H1 (cell line): ENCODE results near the gene LDLRAD4. TPM values are rescaled to one million over a fixed set of nuclear protein-coding genes. Genes with fewer than 3 reads are reported as not detected.

Experiments used
- CTCF ChIA-PET: fragments of 300-600 bp; sonication (Branson Sonifier 250); formaldehyde crosslinking; loops from one replicate; lab custom pipeline; 2021; ENCODE audit not compliant: partially characterized antibody; lab: Charles Lee
- POLR2A ChIA-PET: fragments of 300-600 bp; sonication (Branson Sonifier 250); formaldehyde crosslinking; loops from one replicate; lab custom pipeline; 2021; ENCODE audit warnings: inconsistent platforms; ENCODE audit not compliant: partially characterized antibody; lab: Charles Lee
- DNase-seq, 2 experiments: peaks; one replicate each; pipeline versions ENCODE4 v3.0.0 to v3.0.0-alpha.2; 2010 to 2022; ENCODE audit warnings: low spot score in 2 of 2, low read depth in 1 of 2, mixed read lengths in 1 of 2
- FAIRE-seq: peaks from 2 replicates; lab custom pipeline; 2011; peaks lifted over from hg19 to GRCh38; lab: Jason Lieb, UNC
- H2AFZ ChIP-seq: 2 replicates; pipeline ENCODE4 v1.8.1; 2012; ENCODE audit warnings: low read length, inconsistent platforms
- H2AK5ac ChIP-seq: 2 replicates; pipeline ENCODE4 v1.6.1; 2013; ENCODE audit warnings: low read depth, low read length
- H2BK120ac ChIP-seq: replicated peaks from 2 replicates; pipeline ENCODE3; 2013; ENCODE audit warnings: low read depth, low read length, inconsistent platforms
- H2BK12ac ChIP-seq: 2 replicates; pipeline ENCODE4 v1.6.1; 2013; ENCODE audit warnings: low read depth, low read length
- H2BK15ac ChIP-seq: 2 replicates; pipeline ENCODE4 v1.6.1; 2013; ENCODE audit warnings: low read length
- H2BK20ac ChIP-seq: 2 replicates; pipeline ENCODE4 v1.6.1; 2013; ENCODE audit warnings: low read length
- H2BK5ac ChIP-seq: 2 replicates; pipeline ENCODE4 v1.6.1; 2013; ENCODE audit warnings: low read depth, low read length
- H3K14ac ChIP-seq: 2 replicates; pipeline ENCODE4 v1.6.1; 2013; ENCODE audit warnings: inconsistent platforms; ENCODE audit not compliant: insufficient read length
- H3K18ac ChIP-seq: 2 replicates; pipeline ENCODE4 v1.6.1; 2013; ENCODE audit warnings: low read length; ENCODE audit errors: extremely low read depth
- H3K23ac ChIP-seq: 2 replicates; pipeline ENCODE4 v1.6.1; 2013; ENCODE audit warnings: inconsistent platforms; ENCODE audit not compliant: insufficient read length
- H3K23me2 ChIP-seq: 2 replicates; pipeline ENCODE4 v1.6.1; 2013; ENCODE audit warnings: low read depth, low read length
- H3K27ac ChIP-seq: 2 replicates; pipeline ENCODE4 v1.6.1; 2011; ENCODE audit warnings: low read depth, low read length, inconsistent platforms
- H3K27me3 ChIP-seq, 4 experiments: replicated peaks in 1 of 4; 1 replicate in 1 of 4; 2 replicates in 3 of 4; pipeline versions ENCODE4 v1.6.1 to v1.8.1; 2011 to 2013; ENCODE audit warnings: low read length in 3 of 4, mild to moderate bottlenecking in 3 of 4, inconsistent platforms in 2 of 4, mixed read lengths in 2 of 4, moderate library complexity in 1 of 4; ENCODE audit not compliant: control insufficient read depth in 3 of 4, insufficient read depth in 3 of 4; ENCODE audit errors: extremely low read depth in 1 of 4
- H3K36me3 ChIP-seq, 4 experiments: 2 replicates each; pipeline versions ENCODE4 v1.6.1 to v1.8.1; 2011 to 2013; ENCODE audit warnings: mild to moderate bottlenecking in 4 of 4, low read length in 3 of 4, moderate library complexity in 2 of 4, control low read depth in 1 of 4, inconsistent platforms in 1 of 4; ENCODE audit not compliant: insufficient read depth in 4 of 4, control insufficient read depth in 2 of 4
- H3K4ac ChIP-seq: replicated peaks from 2 replicates; pipeline ENCODE3; 2013; ENCODE audit warnings: low read length, low read depth, mixed read lengths, inconsistent platforms; ENCODE audit not compliant: insufficient read length
- H3K4me1 ChIP-seq, 4 experiments: replicated peaks in 1 of 4; 1 replicate in 1 of 4; 2 replicates in 3 of 4; pipeline versions ENCODE4 v1.6.1 to v1.8.1; 2011 to 2013; ENCODE audit warnings: low read length in 3 of 4, inconsistent platforms in 2 of 4, mixed read lengths in 1 of 4; ENCODE audit not compliant: insufficient read depth in 4 of 4, control insufficient read depth in 3 of 4
- H3K4me2 ChIP-seq, 2 experiments: 2 replicates each; pipeline versions ENCODE4 v1.6.1 to v1.8.1; 2011 to 2013; ENCODE audit warnings: low read depth in 2 of 2, low read length in 2 of 2, control low read depth in 1 of 2, inconsistent platforms in 1 of 2, mild to moderate bottlenecking in 1 of 2; ENCODE audit not compliant: insufficient read depth in 1 of 2
- H3K4me3 ChIP-seq, 4 experiments: fragments of 200-600, 300-600 bp in 1 of 4; sonication (generic), shearing (Covaris generic), sonication (Bioruptor Twin) in 1 of 4; 2 replicates each; pipeline versions ENCODE4 v1.5.1 to v1.8.1; 2011 to 2016; ENCODE audit warnings: low read length in 4 of 4, low read depth in 3 of 4, control low read depth in 2 of 4, inconsistent platforms in 2 of 4, mild to moderate bottlenecking in 2 of 4, mixed read lengths in 1 of 4, moderate library complexity in 1 of 4; ENCODE audit not compliant: insufficient read depth in 2 of 4; ENCODE audit errors: extremely low read depth in 1 of 4
- H3K56ac ChIP-seq: replicated peaks from 2 replicates; pipeline ENCODE3; 2013; ENCODE audit warnings: low read depth, mild to moderate bottlenecking, mixed read lengths, low read length, inconsistent platforms; ENCODE audit not compliant: insufficient read length
- H3K79me1 ChIP-seq: 2 replicates; pipeline ENCODE4 v1.6.1; 2013; ENCODE audit warnings: low read depth, low read length, control low read depth
- H3K79me2 ChIP-seq, 2 experiments: 2 replicates each; pipeline versions ENCODE4 v1.6.1 to v1.8.1; 2012 to 2013; ENCODE audit warnings: low read length in 2 of 2, mild to moderate bottlenecking in 2 of 2, inconsistent platforms in 1 of 2; ENCODE audit not compliant: insufficient read depth in 2 of 2, control insufficient read depth in 1 of 2
- H3K9ac ChIP-seq, 4 experiments: replicated peaks in 1 of 4; 1 replicate in 1 of 4; 2 replicates in 3 of 4; pipeline versions ENCODE4 v1.6.1 to v1.8.1; 2011 to 2013; ENCODE audit warnings: low read depth in 3 of 4, low read length in 3 of 4, control low read depth in 2 of 4, mild to moderate bottlenecking in 2 of 4, moderate library complexity in 2 of 4, inconsistent platforms in 1 of 4; ENCODE audit errors: extremely low read depth in 1 of 4
- H3K9me3 ChIP-seq, 2 experiments: 2 replicates each; pipeline versions ENCODE4 v1.6.1 to v1.8.1; 2012 to 2013; ENCODE audit warnings: mild to moderate bottlenecking in 2 of 2, moderate library complexity in 2 of 2, control low read depth in 1 of 2, inconsistent platforms in 1 of 2, low read depth in 1 of 2, low read length in 1 of 2, mixed read lengths in 1 of 2; ENCODE audit not compliant: insufficient read depth in 2 of 2
- H4K20me1 ChIP-seq, 2 experiments: replicated peaks in 1 of 2; 2 replicates each; pipeline versions ENCODE3 to v1.8.1; 2011 to 2013; ENCODE audit warnings: inconsistent platforms in 2 of 2, low read length in 2 of 2, mild to moderate bottlenecking in 1 of 2; ENCODE audit not compliant: insufficient read depth in 2 of 2, control insufficient read depth in 1 of 2
- H4K5ac ChIP-seq: 2 replicates; pipeline ENCODE4 v1.6.1; 2013; ENCODE audit warnings: low read length, low read depth, mixed read lengths, inconsistent platforms; ENCODE audit not compliant: insufficient read length
- H4K8ac ChIP-seq: 2 replicates; pipeline ENCODE4 v1.8.0; 2013; ENCODE audit warnings: mild to moderate bottlenecking, moderate library complexity, low read length, inconsistent platforms; ENCODE audit not compliant: insufficient read depth; ENCODE audit errors: extremely low read depth
- H4K91ac ChIP-seq: replicated peaks from 2 replicates; pipeline ENCODE3; 2013; ENCODE audit warnings: low read length, mixed read lengths, inconsistent platforms; ENCODE audit not compliant: insufficient read length
- CHD1 ChIP-seq: IDR thresholded peaks from 2 replicates; pipeline ENCODE4 v1.6.1; 2012; ENCODE audit warnings: low read depth, low read length, improper control_type of control experiment
- POLR2AphosphoS5 ChIP-seq: IDR thresholded peaks from 2 replicates; pipeline ENCODE4 v1.6.1; 2011; ENCODE audit warnings: low read depth, low read length
- RFX5 ChIP-seq: IDR thresholded peaks from 2 replicates; pipeline ENCODE4 v1.6.1; 2011; ENCODE audit warnings: low read depth, low read length, improper control_type of control experiment, borderline replicate concordance
- SP2 ChIP-seq: IDR thresholded peaks from 2 replicates; pipeline ENCODE4 v1.6.1; 2012; ENCODE audit warnings: mild to moderate bottlenecking, low read length, inconsistent platforms
- WGBS, 2 experiments: shearing (Covaris generic) in 1 of 2; methylation state at CpG; one replicate each; pipeline versions ENCODE4 v1.1.6 to v1.1.7; 2013 to 2015; ENCODE audit warnings: low lambda C conversion rate in 2 of 2, mixed read lengths in 2 of 2, inconsistent platforms in 1 of 2, low coverage in 1 of 2, missing lambda C conversion rate in 1 of 2; ENCODE audit not compliant: insufficient replicate concordance in 2 of 2, insufficient coverage in 1 of 2, insufficient read length in 1 of 2; ENCODE audit errors: extremely low coverage in 1 of 2, missing lambda C conversion rate in 1 of 2; 5-methylcytosine and 5-hydroxymethylcytosine counted together
- polyA plus RNA-seq, 7 experiments: library from polyadenylated mRNA; depleted of rRNA in 3 of 7; stranded (reverse) in 5 of 7; unstranded in 2 of 7; fragments of >200 nt in 5 of 7; fragments of 200-250 nt in 2 of 7; gene quantifications; 1 replicate in 5 of 7; 2 replicates in 1 of 7; 4 replicates in 1 of 7; pipeline versions ENCODE4 v1.2.1 to v1.2.3, GENCODE V29; 2011 to 2013; ENCODE audit warnings: missing spikeins in 2 of 7, mixed read lengths in 2 of 7
- total RNA-seq: library from RNA; stranded (reverse); fragmentation: NEBNext Ultra II Directional; extraction: Animal tissue kit (Norgen Biotek cat#: 25700); gene quantifications from 2 replicates; pipeline ENCODE4 v1.2.1, GENCODE V29; 2021

Gene LDLRAD4
- total and polyA plus RNA-seq, 2 of the 8 experiments (the other 6 are each of a cell fraction or from before 2014, with no cell fraction given) = 0.77 to 1.4 TPM

GRCh38 chr18:13412017-13412416 lies 193.5 kb downstream of the LDLRAD4 start:
- Histone ChIP-seq H3K9ac (no peak overlapping the region), H4K20me1 (no peaks in the 10 kb centered on the region), H2BK12ac (no peak overlapping the region), H3K36me3 (no peaks in the 10 kb centered on the region), H3K4me3 (no peak overlapping the region), H4K8ac (no peak overlapping the region), H3K4me1 (0 out of 7 replicates have a peak, but pooled peaks cover 0 to 2% (median 0%) of the 10 kb centered on the region in 4 experiments), H2BK20ac (no peak overlapping the region), H3K27ac (no peak overlapping the region), H4K5ac (no peak overlapping the region), H3K4ac (no peak overlapping the region), H2AFZ (no peak overlapping the region), H2BK120ac (no peak overlapping the region), H3K27me3 (no peaks in the 10 kb centered on the region)
- TF ChIP-seq POLR2AphosphoS5 (no peak), SP2 (no peak), CHD1 (no peak), RFX5 (no peak)
- TF ChIP-seq, all 59 proteins: peak for 0
- no peak overlapping the region for H4K91ac ChIP-seq
- POLR2A ChIA-PET = no interaction called here
- H2BK15ac ChIP-seq = no peak overlapping the region
- DNase-seq = no peak
- no peak for FAIRE-seq
- 0 out of 4 replicates have a peak, but pooled peaks cover 0 to 3% of the 10 kb centered on the region in 2 experiments for H3K9me3 ChIP-seq
- CTCF ChIA-PET = interaction anchor here (0.6 to 1.3 kb wide), 3 partner anchors 15 to 52 kb away, joined by 3 to 4 read pairs (median 3); no protein-coding TSS in a partner anchor
- H2AK5ac ChIP-seq = no peak overlapping the region
- H3K14ac ChIP-seq = no peak overlapping the region
- no peaks in the 10 kb centered on the region for H3K23me2 ChIP-seq
- no peak overlapping the region for H3K18ac ChIP-seq
- no peak overlapping the region for H3K23ac ChIP-seq
- 75% methylated on average over 1 of the region's 1 CpG; no CpG with 5 or more reads in 1 of the 2 experiments for WGBS, 2 experiments
- no peak overlapping the region for H3K56ac ChIP-seq
- H3K79me1 ChIP-seq = no peaks in the 10 kb centered on the region
- no peak overlapping the region for H3K4me2 ChIP-seq
- no peaks in the 10 kb centered on the region for H3K79me2 ChIP-seq
- H2BK5ac ChIP-seq = no peak overlapping the region
